ENCODE results near the gene MYO9B.

DNA sequence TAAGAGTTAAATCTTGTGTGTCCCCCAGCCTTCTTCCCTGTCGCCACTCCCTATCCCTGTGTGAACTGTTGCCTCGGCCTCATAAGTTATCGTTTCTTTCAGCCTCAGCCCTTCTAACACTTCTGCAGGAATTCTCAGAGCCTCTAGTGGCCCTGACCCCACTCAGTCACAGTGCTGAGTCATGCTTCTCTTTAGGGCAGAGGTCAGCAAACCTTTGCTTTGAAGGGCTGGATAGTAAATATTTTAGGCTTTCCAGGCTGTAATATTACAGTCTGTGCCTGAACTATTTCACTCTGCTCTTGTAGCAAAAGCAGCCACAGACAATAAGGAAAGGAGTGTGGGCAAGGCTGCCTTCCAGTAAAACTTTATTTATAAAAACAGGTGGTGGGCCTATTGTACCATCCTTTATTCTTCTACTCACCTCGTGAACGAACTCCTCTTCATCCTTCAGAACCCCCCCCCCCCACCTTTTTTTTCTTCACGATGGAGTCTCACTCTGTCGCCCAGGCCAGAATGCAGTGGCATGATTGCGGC is 22.1 kb downstream of the MYO9B start:
- TF ChIP-seq, protein P1, sequence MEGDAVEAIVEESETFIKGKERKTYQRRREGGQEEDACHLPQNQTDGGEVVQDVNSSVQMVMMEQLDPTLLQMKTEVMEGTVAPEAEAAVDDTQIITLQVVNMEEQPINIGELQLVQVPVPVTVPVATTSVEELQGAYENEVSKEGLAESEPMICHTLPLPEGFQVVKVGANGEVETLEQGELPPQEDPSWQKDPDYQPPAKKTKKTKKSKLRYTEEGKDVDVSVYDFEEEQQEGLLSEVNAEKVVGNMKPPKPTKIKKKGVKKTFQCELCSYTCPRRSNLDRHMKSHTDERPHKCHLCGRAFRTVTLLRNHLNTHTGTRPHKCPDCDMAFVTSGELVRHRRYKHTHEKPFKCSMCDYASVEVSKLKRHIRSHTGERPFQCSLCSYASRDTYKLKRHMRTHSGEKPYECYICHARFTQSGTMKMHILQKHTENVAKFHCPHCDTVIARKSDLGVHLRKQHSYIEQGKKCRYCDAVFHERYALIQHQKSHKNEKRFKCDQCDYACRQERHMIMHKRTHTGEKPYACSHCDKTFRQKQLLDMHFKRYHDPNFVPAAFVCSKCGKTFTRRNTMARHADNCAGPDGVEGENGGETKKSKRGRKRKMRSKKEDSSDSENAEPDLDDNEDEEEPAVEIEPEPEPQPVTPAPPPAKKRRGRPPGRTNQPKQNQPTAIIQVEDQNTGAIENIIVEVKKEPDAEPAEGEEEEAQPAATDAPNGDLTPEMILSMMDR (IDR thresholded peaks at IDR 0.05): no peak
- TF ChIP-seq, protein P2, sequence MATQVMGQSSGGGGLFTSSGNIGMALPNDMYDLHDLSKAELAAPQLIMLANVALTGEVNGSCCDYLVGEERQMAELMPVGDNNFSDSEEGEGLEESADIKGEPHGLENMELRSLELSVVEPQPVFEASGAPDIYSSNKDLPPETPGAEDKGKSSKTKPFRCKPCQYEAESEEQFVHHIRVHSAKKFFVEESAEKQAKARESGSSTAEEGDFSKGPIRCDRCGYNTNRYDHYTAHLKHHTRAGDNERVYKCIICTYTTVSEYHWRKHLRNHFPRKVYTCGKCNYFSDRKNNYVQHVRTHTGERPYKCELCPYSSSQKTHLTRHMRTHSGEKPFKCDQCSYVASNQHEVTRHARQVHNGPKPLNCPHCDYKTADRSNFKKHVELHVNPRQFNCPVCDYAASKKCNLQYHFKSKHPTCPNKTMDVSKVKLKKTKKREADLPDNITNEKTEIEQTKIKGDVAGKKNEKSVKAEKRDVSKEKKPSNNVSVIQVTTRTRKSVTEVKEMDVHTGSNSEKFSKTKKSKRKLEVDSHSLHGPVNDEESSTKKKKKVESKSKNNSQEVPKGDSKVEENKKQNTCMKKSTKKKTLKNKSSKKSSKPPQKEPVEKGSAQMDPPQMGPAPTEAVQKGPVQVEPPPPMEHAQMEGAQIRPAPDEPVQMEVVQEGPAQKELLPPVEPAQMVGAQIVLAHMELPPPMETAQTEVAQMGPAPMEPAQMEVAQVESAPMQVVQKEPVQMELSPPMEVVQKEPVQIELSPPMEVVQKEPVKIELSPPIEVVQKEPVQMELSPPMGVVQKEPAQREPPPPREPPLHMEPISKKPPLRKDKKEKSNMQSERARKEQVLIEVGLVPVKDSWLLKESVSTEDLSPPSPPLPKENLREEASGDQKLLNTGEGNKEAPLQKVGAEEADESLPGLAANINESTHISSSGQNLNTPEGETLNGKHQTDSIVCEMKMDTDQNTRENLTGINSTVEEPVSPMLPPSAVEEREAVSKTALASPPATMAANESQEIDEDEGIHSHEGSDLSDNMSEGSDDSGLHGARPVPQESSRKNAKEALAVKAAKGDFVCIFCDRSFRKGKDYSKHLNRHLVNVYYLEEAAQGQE (IDR thresholded peaks at IDR 0.05; ENCODE audit: insufficient read depth in 1 of 2, low read depth in 2 of 2, low read length in 1 of 2): no peak

Measured in Panc1 (cell line).